Fibroblast of skin of abdomen (primary cell): ENCODE results near the gene CABCOCO1.
"Not testable (repeated sequence)": the region's sequence is repeated elsewhere in the genome, so short reads cannot be mapped to it uniquely, and the experiment has no call there.

Experiments
- DNase-seq: peaks from one replicate; pipeline ENCODE4 v3.0.0-alpha.2; 2013

CABCOCO1 gene

DNA sequence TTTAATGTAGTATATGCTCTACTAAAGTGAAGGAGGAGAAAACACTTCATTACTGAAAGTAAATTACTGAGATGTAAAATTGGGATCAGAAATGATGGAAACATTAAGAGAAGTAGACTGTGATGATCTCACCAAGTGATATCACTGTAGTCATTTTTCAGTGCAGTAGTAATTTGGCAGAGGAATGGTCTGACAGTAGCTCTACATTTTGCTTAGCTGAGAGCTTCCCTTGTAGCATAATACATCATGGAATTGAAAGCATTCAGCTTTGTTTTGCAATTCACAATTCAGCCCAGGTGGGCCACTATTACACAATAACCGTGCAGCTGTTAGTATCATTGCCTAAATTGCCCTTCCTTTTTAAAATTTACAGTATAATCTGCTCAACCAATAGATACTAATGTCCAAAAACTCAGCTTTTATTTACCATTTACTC, 19.4 kb upstream of the CABCOCO1 start:
- peak; percentile 85 for DNase-seq

DNA sequence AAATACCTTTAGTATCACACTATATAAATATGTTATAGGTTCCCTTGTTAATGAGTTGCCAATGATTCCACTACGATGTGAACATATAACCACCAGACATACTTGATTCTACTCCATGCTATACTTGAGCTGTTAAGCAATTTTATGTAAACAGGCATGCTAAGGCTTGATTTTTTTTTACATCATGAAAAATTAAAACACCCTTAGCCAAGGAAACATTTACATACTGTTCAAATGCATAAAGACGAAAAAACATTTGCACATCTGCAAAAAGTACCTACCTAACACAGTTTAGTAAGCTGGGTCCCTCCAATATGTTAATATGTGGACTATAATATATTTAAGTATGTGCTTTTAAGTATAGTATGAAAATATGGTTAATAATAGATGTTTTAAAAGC, 9.0 kb upstream of the CABCOCO1 start:
- DNase-seq, result no peak

DNA sequence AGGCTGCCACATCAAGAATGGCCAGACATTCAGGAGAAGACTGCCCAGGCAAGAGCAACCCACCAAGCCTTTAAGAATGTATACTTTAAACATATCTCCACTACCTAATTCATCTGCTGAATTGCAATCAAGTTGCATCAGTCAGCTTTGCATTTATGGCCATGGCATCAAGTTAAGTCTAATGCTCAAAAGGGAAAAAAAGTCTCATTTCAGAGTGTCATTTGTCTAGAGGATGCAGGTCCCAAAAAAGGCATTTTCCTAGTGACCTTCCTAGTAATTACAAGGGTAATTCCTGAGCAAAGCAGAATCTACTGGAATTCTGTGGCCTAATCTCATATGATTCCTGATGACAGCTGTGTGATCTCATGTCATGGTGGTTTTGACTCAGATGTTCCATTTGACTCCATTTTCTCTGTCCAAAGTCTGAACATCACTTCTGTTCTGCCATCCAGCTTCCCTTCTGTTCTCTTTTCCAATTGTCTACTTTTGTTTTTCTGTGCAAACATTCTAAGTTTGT, 7.3 kb upstream of the CABCOCO1 start:
- peak; percentile 72 for DNase-seq

DNA sequence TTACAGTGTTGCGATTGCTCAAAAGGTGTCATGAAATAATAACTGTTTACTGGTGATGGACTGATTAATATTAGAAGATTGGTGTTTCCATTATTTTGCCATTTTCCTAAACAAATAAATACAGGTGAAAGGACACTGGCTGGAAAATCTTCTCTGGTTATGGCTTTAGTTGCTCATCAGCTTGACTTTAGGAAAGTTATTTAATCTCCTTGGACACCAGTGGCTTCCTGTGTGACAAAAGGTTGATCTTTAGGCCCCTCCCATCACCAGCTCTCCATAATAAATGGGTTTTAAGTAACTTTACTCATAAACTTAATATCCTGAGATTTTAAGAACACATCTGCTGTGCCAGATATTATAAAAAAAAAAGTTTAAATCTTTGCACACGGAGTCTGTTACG, 737 bp downstream of the CABCOCO1 start:
- DNase-seq, result no peak

DNA sequence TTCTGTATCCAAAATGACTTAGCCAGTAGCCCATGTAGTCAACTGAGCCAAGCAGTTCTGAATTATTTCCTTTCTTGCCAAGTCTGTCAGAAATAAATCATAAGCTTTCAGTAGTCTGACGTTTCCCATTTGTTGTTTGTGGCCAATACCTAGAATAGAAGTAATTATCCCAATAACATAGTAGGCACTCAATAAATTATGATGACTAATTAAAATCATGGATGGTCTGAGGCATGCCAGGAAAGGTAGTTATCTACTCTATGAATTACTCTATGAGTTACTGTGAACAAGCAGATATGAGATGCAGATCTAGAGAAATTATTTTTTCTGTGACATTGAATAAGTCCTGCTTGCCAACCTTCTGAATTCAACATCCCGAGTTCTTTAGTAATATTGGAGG, 2.3 kb downstream of the CABCOCO1 start:
- no peak for DNase-seq

DNA sequence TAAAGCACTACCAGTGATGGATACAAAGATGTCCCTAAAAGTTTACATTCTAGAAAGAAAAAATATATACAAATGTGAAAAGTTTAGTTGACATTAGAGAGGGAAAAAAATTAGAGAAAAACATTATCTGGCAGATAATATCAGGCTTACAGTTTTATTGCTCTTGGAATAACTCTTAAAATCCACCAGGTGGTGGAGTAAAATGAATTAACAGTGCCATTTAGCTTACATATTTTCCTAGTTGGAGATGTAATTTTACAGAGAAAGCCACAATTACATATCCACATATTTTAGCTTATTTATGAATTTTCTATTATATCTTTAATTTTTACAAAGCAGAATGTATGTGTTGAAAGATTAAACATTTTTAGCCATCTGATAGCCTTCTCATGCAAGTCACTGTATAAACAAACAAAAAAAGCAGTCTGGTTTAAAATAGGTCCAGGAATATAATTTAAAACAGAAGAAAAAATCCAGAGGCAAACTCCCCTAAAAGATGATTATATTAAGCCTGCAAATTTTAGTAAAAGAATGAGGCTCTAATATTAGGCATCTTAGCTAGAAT, 6.5 kb downstream of the CABCOCO1 start:
- no peak for DNase-seq

DNA sequence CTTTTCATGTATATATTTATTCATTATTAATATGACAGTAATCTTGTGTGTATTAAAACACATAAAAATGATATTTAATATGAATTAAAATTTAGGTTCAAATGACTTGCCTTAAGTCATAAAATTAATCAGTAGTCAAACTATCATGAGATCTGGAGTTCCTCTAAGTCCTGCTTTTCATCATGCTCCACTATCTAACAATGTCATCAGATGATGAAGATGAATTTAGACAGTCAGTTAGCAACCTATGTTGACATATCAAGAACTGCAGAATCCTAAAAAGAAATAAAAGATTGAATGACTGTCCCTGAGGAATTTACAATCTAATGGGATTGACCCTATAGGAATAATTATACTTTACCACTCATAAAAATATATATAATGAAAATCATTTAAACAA, 7.1 kb downstream of the CABCOCO1 start:
- DNase-seq, result no peak

DNA sequence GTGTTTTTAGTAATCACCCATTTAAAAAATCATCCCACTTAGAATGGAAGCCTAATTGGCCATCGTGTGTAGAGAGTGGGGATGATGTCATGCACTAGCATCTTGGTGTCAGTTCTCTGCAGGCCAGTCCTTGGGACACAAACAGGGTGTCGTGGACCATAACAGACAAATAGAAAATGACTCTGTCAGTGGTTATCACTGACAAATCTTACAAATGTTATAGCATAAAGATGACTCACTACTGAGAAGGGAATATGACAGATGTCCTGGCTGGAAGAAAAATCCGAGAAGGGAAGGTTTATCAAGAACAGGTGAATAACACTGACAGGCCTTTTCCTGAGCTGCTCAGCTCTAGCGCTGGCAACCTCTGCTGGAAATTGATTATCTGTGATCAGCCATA, 10.6 kb downstream of the CABCOCO1 start:
- DNase-seq, result no peak

DNA sequence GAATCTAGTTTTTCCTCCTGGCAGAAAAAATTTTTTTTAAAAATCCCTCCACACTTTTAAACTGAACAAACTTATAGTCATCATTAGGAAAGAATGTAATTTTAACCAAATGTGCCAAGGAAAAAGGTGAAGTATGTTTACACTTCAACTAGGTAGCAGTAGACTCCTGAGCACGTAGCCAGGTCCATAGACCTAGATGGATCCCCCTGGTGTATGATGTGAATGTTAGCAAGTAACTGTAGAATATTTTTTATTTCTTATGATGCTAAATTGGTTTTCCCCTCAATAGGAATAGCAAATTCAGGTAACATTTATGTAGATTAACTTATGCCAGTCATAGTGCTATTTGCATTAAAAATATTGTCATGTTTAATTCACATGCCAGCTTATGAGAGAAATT, 19.6 kb downstream of the CABCOCO1 start:
- no peak for DNase-seq

DNA sequence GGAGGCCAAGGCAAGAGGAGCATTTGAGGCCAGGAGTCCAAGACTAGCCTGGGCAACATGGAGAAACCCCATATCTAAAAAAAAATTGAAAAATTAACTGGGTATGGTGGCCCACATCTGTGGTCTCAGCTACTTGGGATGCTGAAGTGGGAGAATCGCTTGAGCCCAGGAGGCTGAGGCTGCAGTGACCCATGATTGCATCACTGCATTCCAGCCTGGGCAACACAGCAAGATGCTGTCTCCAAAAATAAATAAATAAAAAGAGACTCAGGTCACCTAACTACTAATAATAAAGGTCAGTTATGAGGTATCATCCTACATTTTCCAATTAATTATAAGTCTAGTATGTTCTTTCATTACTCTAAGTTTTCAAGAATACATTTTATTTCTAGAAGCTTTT, 20.6 kb downstream of the CABCOCO1 start:
- no peak for DNase-seq

DNA sequence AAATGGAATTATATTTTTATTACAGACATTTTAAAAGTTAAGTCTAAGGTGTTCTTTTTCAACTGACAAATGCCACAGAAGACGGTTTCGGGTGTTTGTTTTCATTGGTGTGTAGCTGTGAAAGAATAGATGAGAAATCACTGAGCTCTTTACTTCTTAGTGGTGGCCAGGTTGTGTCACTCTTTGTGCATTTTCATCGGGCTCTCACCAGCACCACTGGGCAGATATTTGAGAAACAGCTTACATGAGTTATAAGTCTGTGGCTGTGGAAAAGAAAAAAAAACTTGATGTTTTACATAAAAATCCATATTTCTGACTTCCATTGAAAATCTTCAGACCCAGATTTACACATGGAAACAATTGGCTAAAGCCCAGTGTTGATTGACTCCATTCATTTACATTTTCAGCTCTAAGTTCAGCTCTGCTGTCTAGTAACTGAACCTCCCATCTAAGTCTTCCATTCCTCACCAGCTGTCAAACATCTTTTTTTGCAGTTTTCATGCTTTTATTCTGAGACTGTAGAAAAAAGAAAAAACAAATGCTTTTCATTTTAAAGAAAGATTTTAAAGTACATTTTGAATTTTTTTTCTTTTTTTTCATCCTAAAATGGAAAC, 22.3 kb downstream of the CABCOCO1 start:
- no peak for DNase-seq

DNA sequence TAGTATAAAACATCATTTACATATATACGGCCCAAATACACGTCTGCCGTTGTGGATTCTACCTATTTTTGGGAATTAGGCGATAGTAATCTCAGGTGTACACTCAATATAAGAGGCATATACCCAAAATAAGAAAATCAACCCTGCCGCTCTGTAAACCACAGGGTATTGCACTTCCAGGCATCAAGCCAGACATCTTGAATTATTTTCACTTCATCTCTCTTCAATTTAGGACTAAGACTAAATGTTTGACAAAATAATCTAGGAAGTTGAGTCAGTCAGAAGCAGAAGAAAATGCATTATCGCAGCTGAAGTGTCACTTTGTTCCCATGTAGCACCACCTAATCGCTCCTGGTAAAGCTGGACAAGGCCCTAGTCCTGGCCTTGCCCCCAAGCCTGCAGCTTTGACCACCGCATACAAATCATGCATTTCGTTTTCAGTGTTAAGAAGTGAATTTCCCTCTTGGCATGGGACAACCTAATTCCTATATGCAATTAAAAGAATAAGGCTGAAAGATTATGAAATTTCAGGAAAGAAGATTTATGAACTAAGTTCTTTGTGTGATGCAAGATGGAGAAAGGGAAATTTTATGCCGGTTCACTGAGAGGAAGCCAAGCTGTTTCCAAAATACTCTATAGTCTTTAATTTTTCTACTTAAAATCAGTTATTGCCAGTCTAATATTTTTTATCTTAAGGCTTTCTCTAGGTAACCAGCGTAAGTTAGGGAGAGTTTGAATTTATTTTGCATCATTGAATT, 26.0 kb downstream of the CABCOCO1 start:
- peak; percentile 31 for DNase-seq

DNA sequence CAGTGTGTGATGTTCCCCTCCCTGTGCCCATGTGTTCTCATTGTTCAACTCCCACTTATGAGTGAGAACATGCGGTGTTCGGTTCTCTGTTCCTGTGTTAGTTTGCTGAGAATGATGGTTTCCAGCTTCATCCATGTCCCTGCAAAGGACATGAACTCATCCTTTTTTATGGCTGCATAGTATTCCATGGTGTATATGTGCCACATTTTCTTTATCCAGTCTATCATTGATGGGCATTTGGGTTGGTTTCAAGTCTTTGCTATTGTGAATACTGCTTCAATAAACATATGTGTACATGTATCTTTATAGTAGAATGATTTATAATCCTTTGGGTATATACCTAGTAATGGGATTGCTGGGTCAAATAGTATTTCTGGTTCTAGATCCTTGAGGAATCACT, 28.9 kb downstream of the CABCOCO1 start:
- not testable (repeated sequence) for DNase-seq

DNA sequence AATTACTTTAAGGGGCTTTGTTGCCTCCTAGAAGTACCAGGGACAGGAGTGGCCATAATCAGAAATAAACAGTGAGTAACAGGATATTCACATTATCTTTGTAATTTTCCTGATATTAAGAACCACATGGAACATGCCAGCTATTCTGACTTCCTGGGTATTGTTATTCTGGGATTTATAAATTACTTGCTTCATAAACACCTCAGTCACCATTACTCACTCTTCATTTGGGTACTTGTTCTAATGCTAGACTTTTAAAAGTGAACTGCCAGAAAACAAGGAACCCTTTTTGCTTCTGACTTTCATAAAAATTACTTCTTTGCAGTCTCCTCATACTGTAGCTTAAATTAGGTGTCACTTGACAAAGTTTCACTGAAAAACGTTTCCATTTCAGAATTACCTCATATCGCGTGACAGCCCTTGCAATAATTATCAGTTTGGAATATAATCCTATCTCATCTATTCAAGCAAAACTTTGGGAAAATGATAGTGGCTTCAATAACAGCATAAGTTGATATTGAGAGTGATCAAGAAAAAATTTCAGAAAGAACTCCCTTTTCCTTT, 29.8 kb downstream of the CABCOCO1 start:
- DNase-seq, result no peak

DNA sequence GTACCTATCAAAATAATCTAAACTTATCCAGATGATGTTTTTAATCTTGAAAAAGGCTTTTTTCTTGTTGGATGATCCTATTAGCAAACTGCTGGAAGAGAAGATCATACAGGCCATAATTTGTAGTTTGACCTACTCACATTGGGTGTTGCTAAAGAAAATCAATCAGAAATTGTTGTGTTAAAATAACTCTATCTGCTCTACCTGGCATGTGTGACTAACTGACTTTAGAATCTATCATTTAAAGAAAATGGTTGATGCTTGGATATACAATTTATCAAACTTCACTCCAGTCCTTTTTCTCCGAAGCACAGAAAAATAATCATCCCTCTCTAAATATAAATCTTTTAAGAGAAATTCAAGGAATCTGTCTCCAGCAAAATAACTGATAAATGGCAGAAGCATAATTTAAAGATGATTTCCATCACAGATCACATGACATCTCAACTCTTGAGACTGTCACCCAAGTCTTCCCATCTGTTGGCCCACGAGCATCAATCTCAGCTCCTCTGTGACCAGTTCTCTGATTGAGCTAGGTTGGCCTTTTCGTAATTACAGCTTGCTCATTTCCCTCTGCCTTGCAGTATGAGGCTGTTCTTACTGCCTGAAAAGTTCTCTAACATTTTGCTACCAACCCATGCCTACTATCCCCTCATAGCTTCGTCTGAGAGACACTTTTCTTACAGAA, 36.4 kb downstream of the CABCOCO1 start:
- DNase-seq, result no peak

DNA sequence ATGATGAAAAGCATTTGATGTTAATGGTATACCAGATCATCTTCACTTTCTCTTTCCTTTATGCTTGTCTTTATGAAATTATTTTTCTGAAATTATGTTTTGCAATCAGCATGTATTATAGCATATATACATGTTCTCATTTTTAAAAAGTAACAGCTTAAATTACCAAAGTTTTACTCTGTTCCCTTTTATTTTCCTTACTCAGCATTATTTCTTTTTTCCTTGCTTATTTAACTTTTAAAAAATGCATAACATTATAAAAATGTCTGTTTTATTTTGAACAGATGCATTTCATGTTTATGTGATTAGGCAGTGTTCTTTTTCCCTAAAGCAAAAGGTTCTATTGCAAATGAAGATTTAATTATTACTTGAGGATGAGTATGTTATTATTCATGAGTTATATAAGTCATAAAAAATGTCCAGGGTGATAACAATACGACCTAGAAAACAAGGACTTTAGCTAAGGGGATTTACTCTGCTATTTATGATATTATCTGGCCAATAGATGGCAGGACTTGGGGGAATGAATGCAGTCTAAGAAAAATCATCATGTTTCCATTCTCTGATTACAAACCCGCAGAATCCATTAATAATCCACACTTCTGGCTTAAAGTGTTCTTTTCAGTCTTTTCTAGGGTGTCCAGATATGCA, 38.5 kb downstream of the CABCOCO1 start:
- no peak for DNase-seq

DNA sequence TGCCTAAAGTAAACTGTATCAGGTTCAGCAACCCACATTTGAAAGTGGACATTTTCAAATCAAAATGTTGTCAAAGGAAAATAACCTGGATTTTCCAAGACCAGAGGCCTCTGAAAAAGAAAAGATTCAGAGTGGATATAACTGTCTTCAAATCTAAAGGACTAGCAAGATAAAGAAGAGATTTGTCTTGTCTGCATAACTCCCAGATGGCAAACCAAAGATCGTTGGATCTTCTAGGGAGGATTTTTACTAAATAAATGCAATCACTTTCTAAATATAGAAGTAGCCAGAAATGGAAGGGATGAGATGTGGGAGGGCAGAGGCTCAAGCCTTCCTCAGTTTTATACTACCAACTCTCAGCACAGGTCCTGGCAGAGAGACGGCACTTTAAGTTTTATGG, 39.0 kb downstream of the CABCOCO1 start:
- no peak for DNase-seq

DNA sequence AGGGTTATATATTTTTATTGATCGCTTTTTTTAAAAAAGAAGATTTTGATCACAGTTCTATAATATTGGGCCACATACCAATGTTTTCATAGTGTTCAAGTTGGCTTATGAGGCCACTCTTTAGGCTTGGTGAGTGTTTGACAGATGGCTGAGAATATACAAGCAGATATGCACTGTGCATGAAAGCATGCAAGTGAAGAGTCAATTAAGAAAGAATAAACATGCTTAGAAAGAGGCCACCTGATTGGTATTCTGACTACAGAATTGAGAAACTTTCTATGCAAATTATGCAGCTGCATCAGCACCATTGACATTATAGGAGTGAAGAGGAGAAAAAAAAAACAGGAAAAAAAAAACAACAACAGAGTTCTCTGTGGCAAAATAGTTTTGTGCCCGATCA, 39.9 kb downstream of the CABCOCO1 start:
- DNase-seq, result no peak

DNA sequence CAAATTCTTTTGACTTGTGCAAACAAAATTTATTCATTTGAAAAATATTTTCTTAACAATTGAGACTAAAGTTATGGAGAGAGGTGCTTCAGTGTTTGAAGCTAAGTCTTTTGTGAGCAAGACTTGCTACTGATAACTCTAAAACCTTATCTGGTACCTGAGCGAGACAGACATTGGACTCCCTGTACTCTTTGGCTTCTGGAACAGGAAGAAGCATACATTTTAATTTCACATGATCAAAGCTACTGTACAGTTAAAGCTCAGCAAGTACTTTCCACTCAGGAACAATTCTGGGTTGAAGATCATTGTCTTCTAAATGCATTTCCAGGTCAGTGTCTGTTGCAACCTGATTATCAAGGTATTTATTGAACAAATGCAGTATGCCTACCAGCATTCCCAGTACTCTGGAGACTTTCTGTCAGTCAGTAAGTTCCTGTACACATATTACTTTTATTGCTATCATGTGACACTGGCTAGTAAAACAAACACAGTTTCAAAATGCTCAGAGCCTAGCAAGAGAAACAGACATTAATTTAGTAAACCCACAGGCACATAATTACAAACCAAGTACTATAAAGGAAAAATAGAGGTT, 42.4 kb downstream of the CABCOCO1 start:
- DNase-seq, result no peak

DNA sequence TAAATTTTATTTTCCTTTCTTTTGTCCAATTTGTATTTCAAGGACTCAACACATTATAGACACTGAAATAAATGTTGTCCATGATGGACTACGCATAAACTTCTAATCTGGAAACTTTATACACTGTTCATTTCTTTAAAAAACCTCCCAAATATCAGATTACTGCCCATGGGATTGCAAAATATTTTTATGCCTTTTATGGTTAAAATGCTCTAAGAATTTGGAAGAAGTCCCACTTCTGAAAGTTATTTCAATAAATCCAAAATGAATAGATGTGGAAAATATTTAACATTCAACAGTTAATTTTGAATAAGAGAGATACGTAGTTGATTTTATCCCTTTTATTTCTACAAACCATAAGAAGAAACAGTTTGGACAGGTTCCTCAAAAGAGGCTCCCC, 46.1 kb downstream of the CABCOCO1 start:
- DNase-seq, result peak; percentile 58

DNA sequence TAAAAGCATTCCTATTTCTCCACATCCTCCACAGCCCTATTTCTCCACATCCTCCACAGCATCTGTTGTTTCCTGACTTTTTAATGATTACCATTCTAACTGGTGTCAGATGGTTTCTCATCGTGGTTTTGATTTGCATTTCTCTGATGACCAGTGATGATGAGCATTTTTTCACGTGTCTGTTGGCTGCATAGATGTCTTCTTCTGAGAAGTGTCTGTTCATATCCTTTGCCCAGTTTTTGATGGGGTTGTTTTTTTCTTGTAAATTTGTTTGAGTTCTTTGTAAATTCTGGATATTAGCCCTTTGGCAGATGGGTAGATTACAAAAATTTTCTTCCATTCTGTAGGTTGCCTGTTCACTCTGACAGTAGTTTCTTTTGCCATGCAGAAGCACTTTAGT, 49.4 kb downstream of the CABCOCO1 start:
- DNase-seq, result not testable (repeated sequence)

DNA sequence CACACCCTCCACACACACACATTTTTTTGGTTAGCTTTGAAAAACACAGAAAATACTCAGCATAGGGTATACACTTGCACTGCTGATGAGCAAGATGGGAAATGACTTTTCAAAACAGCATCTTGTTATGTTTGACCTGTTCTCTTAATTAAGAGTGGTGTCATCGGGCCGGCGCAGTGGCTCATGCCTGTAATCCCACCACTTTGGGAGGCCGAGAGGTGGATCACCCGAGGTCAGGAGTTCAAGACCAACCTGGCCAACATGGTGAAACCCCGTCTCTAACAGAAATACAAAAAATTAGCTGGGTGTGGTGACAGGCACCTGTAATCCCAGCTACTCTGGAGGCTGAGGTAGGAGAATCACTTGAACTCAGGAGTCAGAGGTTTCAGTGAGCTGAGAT, 56.7 kb downstream of the CABCOCO1 start:
- not testable (repeated sequence) for DNase-seq
